Thymus (tissue), 11 donors: ENCODE data around the gene EML1. TPM values are rescaled to one million over a fixed set of nuclear protein-coding genes. Genes with fewer than 3 reads are reported as not detected.
"Not testable (repeated sequence)": the region's sequence is repeated elsewhere in the genome, so short reads cannot be mapped to it uniquely, and the experiment has no call there.

ENCODE experiments used
- DNase-seq, 9 donors: peaks; one replicate each; pipeline ENCODE4 v3.0.0-alpha.2; 2013; ENCODE audit warnings: low spot score in 9 of 9, low read depth in 6 of 9, missing footprints in 1 of 9
- H3K27ac ChIP-seq, 2 donors: one replicate each; pipeline ENCODE4 v1.5.1; 2013; ENCODE audit warnings: control low read depth in 1 of 2, low read depth in 1 of 2, low read length in 1 of 2, mild to moderate bottlenecking in 1 of 2, moderate library complexity in 1 of 2
- H3K27me3 ChIP-seq, 2 donors: one replicate each; pipeline ENCODE4 v1.5.1; 2013; ENCODE audit warnings: low read length in 1 of 2; ENCODE audit not compliant: control insufficient read depth in 2 of 2, insufficient read depth in 1 of 2
- H3K36me3 ChIP-seq, 2 donors: one replicate each; pipeline ENCODE4 v1.5.1; 2013; ENCODE audit warnings: low read length in 1 of 2, mild to moderate bottlenecking in 1 of 2, moderate library complexity in 1 of 2; ENCODE audit not compliant: control insufficient read depth in 2 of 2, insufficient read depth in 2 of 2
- H3K4me1 ChIP-seq, 2 donors: one replicate each; pipeline ENCODE4 v1.5.1; 2013; ENCODE audit warnings: low read length in 2 of 2; ENCODE audit not compliant: control insufficient read depth in 2 of 2, insufficient read depth in 2 of 2
- H3K4me3 ChIP-seq, 2 donors: one replicate each; pipeline ENCODE4 v1.5.1; 2013; ENCODE audit warnings: low read length in 2 of 2, control low read depth in 1 of 2, mild to moderate bottlenecking in 1 of 2
- H3K9me3 ChIP-seq, 2 donors: one replicate each; pipeline ENCODE4 v1.5.1; 2013; ENCODE audit warnings: low read length in 1 of 2, mild to moderate bottlenecking in 1 of 2; ENCODE audit not compliant: control insufficient read depth in 2 of 2, insufficient read depth in 1 of 2
- WGBS: extraction: QIAGEN DNeasy Blood & Tissue Kit; methylation state at CpG from one replicate; pipeline ENCODE4 v1.1.7; 2013; 5-methylcytosine and 5-hydroxymethylcytosine counted together
- polyA plus RNA-seq: library from polyadenylated mRNA; stranded (reverse); fragments of 200-250 nt; gene quantifications from one replicate; pipeline ENCODE4 v1.2.3, GENCODE V29; 2013
- total RNA-seq: library from RNA; stranded (reverse); fragments of 120-200 nt; gene quantifications from one replicate; pipeline ENCODE4 v1.2.4, GENCODE V29; 2013
- donor health status: healthy.

EML1 gene
- total and polyA plus RNA-seq, 2 donors: 1.7 to 2.7 TPM

DNA sequence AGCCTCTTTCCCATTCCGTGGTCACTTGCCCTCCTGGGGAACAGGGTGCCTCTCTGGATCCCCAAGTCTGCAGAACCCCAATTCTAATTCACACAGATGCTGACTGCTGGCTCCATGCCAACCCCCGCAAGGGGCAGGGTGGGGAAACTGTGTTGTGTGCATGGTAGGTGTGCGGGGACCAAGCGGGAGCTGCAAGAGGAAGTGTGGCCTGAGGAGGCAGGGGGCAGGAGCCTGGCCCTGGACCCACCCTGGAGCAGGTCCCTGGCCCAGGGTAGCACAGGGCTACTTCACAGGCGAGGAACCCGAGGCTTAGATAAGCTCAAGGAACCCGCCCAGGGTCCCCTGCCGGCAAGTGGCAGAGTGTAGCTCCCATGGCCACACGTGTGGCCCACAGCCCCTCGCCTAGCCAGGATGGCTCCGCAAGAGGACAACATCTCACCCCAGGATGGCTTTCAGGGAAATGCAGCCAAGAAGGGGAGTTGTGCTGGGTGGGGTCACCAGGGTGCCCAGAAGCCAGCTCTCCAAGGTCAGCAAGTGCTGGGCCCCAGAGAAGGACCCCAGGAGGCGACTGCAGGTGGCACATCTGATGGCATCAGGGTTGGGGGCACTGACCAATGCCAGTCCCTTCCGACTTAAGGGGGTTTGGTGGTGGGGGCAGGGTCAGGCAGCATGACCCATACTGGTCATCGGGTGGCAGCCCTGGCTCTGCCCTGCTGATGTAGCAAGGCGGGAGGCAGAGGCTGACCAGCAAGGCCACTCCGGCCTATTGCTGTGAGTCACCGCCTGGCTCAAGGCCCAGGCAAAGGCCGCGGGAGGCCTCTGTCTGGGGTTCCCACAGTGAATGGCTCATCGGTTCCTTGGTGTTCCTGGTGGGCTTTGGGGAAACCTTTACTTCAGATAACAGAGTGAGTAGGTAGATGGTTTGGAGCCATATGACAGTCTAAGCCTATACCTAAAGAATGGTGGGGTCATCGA is 37.3 kb upstream of the EML1 start:
- no peaks in the 10 kb centered on the region for H3K36me3 ChIP-seq
- H3K9me3 ChIP-seq: no peaks in the 10 kb centered on the region
- no peak for DNase-seq
- no peak overlapping the region for H3K4me3 ChIP-seq
- peaks cover 0 to 4% of the 10 kb centered on the region in 2 donors for H3K4me1 ChIP-seq
- no peak overlapping the region for H3K27ac ChIP-seq
- 88% methylated on average over 21 of the region's 21 CpGs for WGBS
- H3K27me3 ChIP-seq: peaks cover 7 to 45% of the 10 kb centered on the region in 2 donors

DNA sequence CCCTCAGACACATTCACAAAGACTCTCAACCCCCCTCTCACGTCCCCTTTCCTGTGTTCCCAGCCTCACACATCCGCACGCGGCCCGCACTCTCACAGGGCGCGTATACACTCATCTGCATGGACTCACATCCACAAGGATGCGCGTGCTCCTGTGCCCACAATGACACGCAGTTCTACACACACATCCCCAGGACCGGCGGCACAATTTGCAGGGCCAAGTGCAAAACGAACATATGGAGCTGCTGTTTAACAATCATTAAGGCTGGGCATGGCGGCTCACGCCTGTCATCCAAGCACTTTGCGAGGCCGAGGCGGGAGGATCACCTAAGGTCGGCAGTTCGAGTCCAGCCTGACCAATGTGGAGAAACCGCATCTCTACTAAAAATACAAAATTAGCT is 36.4 kb upstream of the EML1 start:
- Histone ChIP-seq H3K9me3 (no peaks in the 10 kb centered on the region), H3K27me3 (peaks cover 7 to 36% of the 10 kb centered on the region in 2 donors), H3K4me3 (no peak overlapping the region), H3K4me1 (peaks cover 0 to 4% of the 10 kb centered on the region in 2 donors), H3K27ac (no peak overlapping the region), H3K36me3 (no peaks in the 10 kb centered on the region)
- no peak for DNase-seq
- WGBS: 96% methylated on average over 21 of the region's 21 CpGs

DNA sequence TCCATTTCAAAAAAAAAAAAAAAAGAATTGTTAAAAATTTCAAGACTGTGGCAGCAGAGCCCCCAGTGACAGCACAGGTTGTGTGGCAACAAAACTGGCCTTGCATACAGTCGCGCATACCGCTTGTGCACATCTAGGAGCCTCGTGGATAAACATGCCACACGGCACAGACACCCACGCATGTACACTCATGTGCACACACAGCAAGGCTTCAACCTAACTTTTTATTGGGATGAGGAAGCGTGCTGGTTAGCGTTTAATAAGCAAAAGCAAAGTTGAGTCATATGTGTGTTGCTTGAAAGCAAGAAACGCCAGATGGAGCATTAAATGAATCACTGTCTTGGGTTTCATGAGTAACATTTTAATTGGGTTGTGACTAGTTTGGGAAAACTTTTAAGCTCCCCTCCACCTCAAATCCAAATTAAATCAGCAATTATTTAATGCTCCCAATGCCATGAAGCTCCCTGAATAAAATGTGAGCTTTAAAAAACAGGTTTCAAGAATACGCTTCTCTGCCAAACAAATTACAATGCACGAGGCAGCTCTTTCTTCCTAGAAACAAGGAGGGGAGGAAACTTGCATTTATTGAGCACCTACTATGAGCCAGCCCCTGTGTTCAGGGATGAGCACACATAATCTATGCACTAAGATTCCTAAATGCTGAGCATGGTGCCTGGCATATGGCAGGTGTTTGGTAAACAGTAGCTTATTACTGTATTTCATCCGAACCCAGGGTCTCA is 35.7 kb upstream of the EML1 start:
- Histone ChIP-seq H3K4me1 (peaks cover 0 to 4% of the 10 kb centered on the region in 2 donors), H3K27me3 (peaks cover 2 to 29% of the 10 kb centered on the region in 2 donors), H3K9me3 (no peaks in the 10 kb centered on the region), H3K4me3 (no peak overlapping the region), H3K36me3 (no peaks in the 10 kb centered on the region), H3K27ac (no peak overlapping the region)
- WGBS: 96% methylated on average over 12 of the region's 12 CpGs
- DNase-seq: no peak

DNA sequence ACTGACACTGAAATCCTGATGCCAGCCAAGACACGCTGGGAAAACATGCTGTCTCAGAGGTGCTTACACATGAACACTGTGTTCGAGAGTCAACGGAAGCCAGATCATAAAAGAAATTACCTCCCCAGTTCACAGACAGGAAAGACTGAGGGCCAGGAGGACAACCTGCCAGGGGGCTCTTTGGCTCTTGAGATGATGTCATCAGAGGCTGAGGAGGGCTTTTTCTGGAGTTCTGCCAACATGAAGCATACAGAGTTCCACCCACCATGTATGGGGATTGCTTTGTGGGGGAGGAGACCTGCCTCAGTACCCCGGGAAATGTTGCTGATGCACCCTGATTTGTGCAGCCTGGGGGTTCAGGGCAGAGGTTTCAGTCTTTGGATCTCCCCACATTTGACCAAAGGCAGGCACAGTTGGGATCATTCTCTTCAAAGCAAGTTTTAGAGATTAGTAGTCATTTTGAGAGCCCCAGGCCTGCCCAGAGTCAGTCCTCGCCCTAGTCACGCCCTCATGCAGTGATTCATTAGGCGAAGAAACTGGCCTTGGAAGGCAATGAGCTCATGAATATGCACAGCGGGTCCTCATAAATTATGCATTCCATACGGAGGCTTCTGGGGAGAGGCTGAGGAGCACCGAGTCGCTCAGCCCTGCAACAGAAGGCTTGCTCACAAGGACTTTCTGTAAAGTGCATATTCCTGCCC is 34.9 kb upstream of the EML1 start:
- Histone ChIP-seq H3K27me3 (peaks cover 0 to 22% of the 10 kb centered on the region in 2 donors), H3K9me3 (no peaks in the 10 kb centered on the region), H3K36me3 (no peaks in the 10 kb centered on the region), H3K27ac (no peak overlapping the region), H3K4me1 (peaks cover 0 to 2% of the 10 kb centered on the region in 2 donors), H3K4me3 (no peak overlapping the region)
- DNase-seq: no peak
- 94% methylated on average over 11 of the region's 11 CpGs for WGBS

DNA sequence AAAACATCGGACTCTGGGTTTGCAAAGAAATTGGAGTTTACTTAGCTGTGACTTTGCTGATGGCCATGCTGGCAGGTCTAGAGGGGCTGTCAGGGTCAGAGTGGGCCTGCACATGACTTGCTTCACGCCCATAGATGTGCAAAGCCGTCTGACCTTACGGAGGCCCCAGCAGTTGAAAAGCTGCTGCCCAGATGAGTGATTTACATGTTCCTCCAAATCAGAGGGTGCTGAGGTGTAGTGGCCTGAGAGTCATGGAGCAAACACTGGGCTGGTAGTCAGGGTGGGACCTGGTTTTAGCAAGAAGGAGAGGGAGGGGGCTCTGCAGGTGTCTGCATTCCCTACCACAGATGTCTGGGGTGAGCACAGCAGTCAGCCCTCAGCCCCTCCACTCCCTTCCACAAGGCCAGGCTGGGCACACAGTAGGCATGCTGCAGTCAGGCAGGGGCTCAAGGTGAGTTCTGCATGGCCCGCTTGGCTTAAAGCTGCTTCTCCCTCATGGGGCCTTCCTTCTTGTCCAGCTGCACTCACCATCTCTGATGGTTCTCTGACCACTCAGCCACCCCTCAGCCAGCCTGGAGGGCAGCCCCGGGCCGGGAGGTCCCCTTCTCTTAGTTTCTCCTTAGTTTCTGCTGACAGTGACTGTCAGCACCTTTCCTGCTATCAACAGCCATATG is 34.2 kb upstream of the EML1 start:
- Histone ChIP-seq H3K27me3 (peaks cover 0 to 15% of the 10 kb centered on the region in 2 donors), H3K4me3 (no peak overlapping the region), H3K4me1 (no peaks in the 10 kb centered on the region), H3K9me3 (no peaks in the 10 kb centered on the region), H3K36me3 (no peaks in the 10 kb centered on the region), H3K27ac (no peak overlapping the region)
- no peak for DNase-seq
- WGBS: 82% methylated on average over 7 of the region's 7 CpGs

DNA sequence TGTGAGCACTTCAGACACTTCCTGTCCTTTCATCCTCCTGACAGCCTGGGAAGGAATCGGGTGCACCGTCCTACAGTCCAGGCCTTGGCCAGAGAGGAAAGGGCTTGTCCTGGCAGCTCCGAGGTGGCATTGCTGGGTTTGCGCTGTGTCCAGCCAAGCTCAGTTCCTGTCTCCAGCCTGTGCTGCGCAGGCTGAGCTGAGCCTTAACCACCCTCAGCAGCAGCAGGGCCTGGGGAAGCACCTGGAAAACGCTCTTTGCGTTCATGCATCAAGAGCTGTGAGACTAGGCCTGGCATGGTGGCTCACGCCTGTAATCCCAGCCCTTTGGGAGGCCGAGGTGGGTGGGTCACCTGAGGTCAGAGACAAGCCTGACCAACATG is 33.7 kb upstream of the EML1 start:
- no peak overlapping the region for H3K27ac ChIP-seq
- WGBS: 80% methylated on average over 9 of the region's 9 CpGs
- no peaks in the 10 kb centered on the region for H3K36me3 ChIP-seq
- no peaks in the 10 kb centered on the region for H3K4me1 ChIP-seq
- H3K9me3 ChIP-seq: no peaks in the 10 kb centered on the region
- peaks cover 0 to 10% of the 10 kb centered on the region in 2 donors for H3K27me3 ChIP-seq
- no peak overlapping the region for H3K4me3 ChIP-seq
- DNase-seq: no peak

DNA sequence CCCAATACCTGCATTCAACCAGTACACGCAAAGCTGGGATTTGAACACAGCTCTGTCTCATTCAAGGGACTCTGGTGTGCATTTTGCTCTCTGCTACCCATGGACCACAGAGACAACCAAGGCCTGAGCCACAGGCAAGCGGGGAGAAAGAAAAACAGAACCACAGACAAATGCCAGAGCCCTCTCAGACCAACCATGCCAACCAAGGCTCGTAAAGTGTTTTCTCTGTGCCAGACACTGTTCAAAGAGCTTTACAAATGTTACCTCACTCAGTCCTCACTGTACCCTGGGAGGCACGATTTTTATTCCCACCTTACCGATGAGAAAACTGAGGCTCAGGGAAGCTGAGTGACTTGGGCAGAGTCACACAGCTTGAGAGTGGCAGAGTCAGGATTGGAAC is 32.4 kb upstream of the EML1 start:
- no peak for DNase-seq
- no peaks in the 10 kb centered on the region for H3K9me3 ChIP-seq
- no peaks in the 10 kb centered on the region for H3K27me3 ChIP-seq
- H3K4me1 ChIP-seq: no peaks in the 10 kb centered on the region
- no peaks in the 10 kb centered on the region for H3K36me3 ChIP-seq
- no peak overlapping the region for H3K27ac ChIP-seq
- H3K4me3 ChIP-seq: no peak overlapping the region
- WGBS: 96% methylated on average over 5 of the region's 5 CpGs

DNA sequence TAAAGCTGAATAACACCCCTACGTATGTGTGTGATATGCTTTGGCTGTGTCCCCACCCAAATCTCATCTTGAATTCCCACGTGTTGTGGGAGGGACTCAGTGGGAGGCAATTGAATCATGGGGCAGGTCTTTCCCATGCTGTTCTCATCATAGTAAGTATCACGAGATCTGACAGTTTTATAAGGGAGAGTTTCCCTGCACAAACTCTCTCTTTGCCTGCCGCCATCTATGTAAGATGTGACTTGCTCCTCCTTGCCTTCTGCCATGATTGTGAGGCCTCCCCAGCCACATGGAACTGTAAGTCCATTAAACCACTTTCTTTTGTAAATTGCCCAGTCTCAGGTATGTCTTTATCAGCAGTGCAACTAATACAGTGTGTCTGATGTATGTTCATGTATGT is 30.3 kb upstream of the EML1 start:
- not testable (repeated sequence) for H3K27me3 ChIP-seq, H3K4me3 ChIP-seq, DNase-seq, H3K4me1 ChIP-seq, H3K27ac ChIP-seq, H3K9me3 ChIP-seq, H3K36me3 ChIP-seq
- 92% methylated on average over 4 of the region's 4 CpGs for WGBS
